Inflammatory macrophage treated with lipopolysaccharide for 1 hour (primary cell): ENCODE data around the gene UBE2J1.
"Not testable (repeated sequence)": the region's sequence is repeated elsewhere in the genome, so short reads cannot be mapped to it uniquely, and the experiment has no call there.

Source experiments
- DNase-seq, 2 donors: peaks; one replicate each; pipeline ENCODE4 v3.0.0-alpha.2; 2020 to 2022

UBE2J1 gene, protein sequence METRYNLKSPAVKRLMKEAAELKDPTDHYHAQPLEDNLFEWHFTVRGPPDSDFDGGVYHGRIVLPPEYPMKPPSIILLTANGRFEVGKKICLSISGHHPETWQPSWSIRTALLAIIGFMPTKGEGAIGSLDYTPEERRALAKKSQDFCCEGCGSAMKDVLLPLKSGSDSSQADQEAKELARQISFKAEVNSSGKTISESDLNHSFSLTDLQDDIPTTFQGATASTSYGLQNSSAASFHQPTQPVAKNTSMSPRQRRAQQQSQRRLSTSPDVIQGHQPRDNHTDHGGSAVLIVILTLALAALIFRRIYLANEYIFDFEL

DNA sequence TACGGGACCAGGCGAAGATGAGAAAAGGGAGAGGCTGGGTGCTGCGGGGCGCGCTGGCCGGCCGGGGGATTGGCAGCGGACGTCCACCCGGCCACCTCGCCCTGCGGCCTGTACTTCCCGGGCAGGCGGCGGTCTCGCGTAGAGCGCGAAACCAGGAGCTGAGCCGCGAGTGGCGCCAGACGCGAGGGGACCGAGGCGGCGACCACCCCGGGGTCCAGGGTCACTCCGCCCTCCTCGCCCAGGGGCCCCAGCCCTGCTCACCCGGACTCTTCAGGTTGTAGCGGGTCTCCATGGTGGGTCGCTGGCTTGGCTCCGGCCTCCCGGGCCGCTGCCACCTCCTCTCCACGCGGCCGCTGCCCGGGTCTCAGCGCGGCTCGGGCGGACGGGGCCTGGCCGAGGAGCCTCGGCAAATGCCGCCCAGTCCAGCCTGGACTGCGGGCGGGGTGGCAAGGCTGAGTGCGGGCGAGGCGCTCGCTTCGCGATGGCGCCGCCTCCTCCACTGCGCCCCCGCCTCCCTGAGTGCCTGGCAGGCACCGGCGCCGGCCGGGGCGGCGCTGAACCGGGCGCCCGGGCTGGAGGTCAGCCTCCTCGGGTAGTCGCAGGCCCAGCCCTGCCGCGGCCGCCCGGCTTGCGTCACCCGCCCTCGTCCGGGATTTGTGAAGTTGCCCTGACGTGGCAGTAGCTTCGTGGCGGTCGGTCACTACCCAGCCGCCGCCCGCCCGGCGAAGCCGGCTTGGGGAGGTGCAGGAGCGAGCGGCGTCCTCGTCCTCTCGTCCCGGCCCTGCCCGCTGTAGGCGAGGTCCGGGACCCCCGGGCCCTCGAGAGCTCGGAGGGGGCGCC, at the start of gene UBE2J1:
TSS of gene UBE2J1 (minus strand) at position 445 of the 840 bp plus-strand sequence. CDS start at position 292, 153 bp downstream.
- DNase-seq = peak; percentile 96

DNA sequence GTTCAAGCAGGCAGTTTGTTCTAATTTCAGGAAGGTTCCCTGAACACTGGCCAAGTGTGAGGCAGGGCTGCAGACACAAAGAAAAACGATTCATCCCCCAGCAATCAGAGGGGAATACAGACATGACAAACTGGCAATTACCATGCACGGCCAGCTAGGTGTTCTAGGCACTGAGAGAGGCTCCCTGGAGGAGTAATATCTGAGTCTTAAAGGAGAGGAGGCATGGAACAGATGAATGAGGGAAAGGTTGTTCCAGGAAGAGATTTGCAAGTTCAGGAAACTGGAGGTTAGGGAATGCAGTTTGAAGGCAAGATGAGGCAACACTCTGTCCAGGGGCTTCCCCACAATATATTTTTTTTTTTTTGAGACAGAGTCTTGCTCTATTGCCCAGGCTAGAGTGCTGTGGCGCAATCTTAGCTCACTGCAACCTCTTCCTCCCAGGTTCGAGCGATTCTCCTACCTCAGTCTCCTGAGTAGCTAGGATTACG, 48.4 kb upstream of the UBE2J1 start:
- peak in 1 of 2 donors; percentile 31 for DNase-seq

DNA sequence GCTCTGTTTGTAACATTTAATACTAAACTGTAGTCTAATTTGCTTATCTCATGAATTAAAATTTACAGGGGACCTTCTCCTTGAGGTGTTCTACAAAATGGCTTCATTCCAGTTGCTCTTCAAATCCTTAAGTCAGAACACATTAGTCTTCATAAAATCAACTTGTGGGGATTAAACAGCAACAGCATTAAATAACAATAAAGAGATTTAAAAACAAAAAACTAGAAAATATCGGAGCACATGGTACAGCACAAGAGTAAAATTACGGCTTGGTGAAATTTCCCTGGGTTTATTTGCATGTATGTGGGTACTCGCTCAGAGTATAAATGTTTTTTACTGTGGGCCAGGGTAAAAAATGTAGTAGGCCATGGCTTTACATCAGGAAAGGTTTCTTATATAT, 47.5 kb upstream of the UBE2J1 start:
- no peak for DNase-seq

DNA sequence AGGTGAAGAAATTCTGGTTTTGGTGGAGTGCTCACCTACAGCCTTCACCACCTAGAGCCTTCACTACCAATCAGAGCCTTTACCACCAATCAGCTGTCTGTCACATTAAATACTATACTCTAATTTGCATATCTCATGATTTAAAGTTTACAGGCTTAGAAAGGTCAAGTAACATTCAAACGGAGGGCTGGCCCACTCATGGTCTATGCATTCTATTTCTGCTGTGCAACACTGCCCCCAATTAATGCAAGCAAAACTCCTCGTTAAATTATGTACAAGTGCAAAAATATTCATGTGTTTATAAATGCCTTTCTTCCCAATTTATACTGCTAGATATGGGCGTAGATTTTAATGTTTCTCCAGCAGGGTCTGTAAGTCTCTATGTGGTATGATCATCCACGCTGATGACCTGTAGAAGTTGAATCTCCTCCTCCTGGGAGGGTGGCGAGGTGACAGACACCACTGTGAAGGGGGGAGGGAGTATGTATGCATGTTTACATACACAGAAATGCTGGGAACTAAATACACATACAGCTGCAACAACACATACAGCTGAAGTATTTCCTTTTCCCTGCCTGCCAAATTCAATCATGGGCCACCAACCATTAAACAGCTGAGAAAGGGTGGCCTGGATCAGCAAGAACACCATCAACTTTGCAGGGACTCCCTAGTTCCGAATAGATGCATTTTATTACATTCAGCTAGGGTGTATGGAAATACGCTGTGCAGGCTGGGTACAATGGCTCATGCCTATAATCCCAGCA, 46.4 kb upstream of the UBE2J1 start:
- DNase-seq = no peak

DNA sequence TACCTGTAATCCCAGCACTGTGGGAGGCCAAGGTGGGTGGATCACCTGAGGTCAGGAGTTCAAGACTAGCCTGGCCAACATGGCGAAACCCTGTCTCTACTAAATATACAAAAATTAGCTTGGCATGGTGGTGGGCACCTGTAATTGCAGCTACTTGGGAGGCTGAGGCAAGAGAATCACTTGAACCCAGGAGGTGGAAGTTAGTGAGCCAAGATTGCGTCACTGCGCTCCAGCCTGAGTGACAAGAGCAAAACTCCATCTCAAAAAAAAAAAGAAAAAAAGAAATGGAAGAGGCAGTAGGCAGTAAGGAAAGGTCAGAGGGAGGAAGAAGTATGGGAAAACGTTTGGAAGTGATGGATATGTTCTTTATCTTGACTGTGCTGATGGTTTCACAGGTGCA, 45.4 kb upstream of the UBE2J1 start:
- not testable (repeated sequence) for DNase-seq

DNA sequence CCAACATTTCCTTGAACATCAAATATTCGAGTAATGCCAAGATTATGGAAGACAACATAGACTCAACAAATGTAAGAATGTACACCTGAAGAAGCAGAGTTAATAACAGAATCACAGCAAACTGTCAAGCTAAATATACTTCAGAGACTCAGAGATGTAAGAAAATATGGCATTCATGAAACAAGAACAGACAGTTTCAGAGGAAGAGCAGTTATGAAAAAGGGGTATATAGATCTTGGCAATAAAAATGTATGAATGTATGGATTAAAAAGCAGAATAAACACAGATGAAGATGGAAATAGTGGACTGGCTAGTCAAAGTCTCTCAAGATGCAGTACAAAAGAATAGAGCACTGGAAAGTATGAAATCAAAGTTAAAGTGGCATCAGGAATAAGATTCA, 41.1 kb upstream of the UBE2J1 start:
- DNase-seq = no peak

DNA sequence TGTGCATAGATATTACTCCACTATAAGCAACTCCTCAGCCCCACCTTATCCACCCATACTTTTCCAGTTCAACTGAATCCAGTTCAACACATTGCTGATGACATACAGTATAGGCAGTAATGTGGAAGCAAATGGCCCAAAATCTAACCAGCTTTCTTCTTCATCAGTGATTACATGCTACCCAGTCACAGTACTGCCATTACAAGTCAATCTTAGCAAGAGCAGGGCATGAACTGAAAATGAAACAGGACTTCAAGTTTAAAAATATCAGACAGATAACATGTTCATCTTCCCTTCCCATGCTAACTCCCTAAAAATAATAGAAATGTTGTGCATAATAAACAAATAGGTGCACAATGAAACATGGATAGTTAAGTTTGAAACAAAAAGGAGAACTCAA, 40.3 kb upstream of the UBE2J1 start:
- no peak for DNase-seq

DNA sequence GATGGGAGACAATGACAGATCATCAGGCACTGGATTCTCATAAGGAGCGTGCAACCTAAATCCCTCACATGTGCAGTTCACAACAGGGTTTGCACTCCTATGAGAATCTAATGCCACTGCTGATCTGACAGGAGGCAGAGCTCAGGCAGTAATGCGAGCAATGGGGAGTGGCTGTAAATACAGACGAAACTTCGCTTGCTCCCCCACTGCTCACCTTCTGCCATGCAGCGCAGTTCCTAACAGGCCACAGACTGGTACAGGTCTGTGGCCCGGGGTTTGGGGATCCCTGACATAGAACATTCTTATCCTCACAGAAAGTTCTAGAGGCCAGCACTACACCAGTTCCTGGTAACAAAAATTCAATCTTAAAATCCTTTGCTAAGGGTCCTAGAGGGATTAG, 36.3 kb upstream of the UBE2J1 start:
- no peak for DNase-seq

DNA sequence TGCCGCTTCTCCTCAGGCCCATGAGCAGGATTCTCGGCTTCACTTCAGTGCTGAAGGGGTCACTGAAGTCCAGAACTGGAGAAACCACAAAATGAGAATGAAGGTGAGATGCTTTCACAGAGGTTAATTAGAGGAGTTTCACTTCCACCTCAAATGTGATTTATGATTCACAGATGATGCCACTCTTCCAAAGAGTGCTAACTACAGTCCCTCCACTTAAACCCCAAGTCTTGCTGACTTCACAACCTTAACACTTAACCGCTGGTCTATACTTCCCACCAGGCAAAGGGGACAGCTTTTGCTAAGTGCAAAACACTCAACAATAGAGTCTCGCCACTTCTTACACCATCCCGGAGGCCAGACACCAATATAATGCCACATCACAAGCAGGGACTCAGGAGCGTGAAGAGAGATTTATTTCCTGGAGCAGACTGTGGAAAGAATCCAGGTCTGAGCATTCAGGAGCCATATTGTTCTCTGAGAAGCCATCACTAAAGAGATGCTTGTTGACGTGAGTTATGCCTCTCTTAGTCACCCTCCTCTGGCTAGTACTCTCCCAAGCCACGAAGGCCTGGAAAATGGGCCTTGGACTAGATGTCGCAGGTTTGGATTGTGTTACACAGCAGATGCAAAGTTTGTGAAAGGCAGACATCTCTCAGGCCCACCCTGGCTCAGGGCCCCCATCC, 35.1 kb upstream of the UBE2J1 start:
- DNase-seq = no peak

DNA sequence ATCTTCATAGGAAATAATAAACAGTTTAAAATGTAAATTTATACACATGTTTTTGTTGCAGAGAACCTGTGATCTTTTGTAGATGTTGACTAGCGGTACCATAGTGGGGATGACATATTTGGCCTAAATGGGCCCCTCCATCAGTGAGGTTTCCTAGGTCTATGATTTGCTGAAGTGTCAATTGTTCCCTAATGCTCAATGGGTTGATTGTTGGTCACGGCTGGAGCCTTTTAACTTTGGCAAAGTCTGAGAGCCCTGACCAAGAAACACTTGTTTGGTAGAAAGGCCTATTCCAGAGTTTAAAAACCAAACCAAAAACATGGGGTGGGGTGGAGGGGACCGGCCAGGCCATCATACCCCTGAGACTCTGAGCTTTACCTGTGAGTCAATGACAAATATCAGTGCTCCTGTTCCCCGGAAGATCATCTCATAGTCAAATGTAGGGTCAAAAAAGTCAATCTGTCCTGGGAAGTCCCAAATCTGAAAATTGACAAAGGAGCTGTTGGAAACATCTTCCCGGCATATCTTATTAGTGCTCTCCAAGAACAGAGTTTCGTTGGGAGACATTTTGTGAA, 34.5 kb upstream of the UBE2J1 start:
- no peak for DNase-seq

DNA sequence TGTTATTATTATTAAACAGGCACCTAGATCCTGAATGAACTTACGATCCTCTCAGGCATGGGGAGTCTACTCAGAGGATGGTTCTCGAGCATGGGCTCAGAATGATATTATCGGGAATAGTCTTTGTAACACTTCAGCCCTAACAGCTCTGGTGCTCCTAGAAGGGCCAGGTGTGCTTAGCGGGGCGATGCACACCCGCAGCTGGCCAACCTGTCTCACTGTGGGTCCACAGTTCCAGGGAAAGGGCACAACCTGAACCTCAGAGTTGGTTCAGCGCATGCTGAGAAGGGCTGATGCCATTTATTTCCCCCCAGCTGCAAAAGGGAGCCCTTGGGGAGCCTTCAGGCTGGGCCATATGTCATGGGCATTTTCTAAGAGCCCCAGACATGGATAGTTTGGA, 33.3 kb upstream of the UBE2J1 start:
- DNase-seq = no peak

DNA sequence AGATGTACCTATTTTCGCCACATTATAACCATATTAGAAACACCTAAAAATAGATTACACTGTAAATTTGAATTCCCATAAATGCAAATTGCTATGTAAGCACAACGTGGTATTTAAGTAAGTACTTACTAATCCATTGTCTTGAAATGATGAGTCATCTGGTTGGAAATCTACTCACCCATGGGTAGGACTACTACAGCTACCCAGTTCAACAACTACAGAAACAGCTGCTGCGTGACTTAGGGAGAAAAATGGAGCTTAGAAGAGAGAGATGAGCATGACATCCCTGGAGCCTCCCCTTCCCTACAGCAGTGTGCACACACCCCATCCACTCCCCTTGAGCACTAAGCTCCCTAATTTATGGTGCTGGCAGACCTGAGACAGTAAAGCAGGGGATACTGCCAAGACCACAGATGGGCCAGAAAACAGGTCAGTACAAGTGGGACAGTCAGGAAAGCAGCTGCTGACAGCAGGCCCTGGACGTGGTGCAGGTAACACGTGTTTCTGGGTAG, 32.7 kb upstream of the UBE2J1 start:
- DNase-seq = no peak

DNA sequence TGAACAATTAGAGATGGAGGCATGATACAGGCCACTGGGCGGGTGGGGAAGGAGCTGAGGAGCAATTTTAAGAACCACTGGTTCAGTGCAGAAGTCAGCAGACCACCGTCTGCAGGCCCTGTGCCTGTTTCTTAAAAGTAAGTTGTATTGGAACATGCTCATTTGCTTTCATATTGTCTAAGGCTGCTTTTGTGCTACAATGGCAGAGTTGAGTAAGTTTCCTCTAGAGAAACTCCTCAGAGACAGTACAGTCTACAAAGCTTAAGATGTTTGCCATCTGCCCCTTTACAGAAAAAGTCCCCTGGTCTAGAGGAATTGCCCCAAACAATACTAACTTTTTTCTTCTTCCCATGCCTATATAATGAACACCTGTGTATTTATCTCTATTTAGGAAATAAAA, 28.5 kb upstream of the UBE2J1 start:
- DNase-seq = no peak

DNA sequence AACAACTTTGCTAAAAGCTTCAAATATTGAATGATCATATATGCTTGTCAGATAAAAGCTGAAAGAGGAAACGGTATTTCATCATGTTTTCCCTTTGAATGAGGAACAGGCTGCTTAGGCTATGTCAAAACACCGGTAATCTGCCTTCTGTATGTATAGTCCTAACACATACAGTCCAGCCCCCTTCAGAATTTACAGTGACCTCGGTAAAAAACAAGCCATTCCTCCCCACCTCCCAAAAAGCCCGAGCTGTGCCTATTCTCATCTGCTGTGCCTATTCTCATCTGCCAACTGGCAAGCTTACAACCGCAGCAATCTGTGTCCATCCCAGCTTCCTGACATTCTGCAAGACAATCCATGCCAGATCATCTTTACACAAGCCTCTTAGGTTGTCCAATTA, 26.8 kb upstream of the UBE2J1 start:
- peak; percentile 77 to 80 for DNase-seq

DNA sequence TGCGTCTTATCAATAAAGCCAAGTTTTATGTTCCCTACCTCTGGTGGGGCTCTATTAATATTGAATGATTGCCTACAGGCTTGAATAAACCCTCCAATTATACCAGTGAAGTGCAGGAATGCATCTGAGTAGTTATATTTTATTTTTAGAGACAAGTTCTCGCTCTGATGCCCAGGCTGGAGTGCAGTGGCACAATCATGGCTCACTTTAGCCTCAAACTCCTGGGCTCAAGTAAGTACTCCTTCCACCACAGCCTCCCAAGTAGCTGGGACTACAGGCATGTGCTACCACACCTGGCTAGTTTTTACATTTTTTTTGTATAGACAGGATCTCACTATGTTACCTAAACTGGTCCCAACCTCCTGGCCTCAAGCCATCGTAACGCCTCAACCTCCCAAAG, 26.1 kb upstream of the UBE2J1 start:
- no peak for DNase-seq

DNA sequence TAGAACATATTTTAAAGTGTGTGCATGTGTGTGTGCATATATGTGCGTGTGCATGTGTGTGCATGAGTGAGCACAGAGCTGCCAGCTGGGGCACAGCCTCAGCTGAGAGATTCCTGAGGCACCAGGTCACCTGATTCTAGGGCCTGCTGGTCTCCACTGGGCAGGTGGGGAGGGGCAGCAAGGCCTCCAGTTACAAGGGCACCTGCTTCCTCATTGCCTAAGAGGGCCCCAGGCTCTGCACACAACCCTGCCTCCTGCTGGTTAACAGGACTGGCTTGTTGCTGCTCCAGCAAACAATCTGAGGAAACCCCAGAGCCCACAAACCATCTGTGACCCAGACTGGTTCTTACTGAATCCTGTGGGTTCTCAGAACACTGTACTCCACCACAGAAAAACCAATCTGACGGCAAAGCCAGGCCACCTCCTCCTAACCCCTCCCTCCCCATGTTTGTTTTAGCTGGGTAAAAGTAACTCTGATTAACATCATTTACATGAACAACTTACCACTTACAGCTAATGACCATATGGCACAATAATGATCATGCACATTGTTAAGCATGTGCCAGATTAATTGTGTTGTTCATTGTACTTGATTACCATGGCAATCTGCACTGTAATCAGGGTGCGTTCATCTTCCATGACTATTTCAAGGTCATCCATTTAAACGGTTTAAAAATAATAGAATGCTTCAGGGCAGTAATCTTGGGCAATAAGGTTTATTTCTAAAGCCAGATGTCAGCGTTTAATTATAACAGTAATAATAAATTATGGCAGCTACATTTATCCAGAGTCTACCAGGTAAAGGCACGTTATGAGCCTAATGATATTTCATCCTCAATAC, 23.1 kb upstream of the UBE2J1 start:
- DNase-seq = peak; percentile 23 to 37

DNA sequence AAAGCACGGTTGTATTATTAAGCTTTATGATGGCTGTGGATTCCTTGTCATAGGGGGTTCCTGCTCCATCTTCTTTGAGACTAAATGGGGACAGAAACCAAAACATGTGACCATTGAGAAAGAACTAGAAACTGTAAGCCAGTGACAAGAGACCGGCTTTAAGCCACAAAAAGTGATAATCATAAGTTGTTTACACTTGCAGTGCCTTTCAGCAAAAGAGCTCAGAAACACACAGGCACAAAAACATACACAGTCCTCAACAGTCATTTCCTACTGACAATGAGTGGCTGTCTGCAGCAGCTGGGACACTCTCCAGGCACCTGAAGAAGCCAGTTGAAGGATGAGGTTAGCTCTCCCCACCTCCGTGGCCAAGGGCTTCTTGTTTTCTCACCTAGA, 20.0 kb upstream of the UBE2J1 start:
- no peak for DNase-seq

DNA sequence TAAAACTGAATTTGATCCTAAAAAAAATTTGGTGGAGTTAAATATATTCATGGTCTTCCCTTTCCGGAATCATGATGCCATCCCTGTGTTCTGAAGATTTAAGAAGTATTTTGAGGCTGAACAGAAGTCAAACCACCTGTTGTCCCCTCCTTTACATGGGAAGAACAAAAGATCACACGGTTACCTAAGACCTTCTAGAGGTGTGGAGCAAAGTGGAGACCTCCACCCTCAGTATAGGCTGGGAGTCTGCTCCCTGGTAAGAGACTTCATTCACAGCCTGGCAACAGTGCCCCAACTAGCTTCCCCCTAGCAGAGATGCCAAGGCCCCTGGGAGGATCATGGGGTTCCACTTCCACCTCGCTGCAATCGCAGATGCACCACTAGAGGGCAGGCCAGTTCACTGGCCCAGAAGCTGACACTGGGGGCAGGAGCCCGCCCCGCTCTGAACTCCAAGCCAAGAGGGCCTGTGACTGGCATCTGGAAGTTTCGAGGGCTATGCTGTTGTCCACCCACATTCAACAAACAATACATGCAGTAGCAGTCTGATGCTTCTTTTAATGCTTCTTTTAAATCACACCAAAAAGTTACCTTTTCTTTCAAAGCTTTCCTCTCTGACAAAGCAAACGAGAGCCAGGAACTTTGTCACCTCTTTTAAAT, 19.5 kb upstream of the UBE2J1 start:
- peak; percentile 73 to 95 for DNase-seq

DNA sequence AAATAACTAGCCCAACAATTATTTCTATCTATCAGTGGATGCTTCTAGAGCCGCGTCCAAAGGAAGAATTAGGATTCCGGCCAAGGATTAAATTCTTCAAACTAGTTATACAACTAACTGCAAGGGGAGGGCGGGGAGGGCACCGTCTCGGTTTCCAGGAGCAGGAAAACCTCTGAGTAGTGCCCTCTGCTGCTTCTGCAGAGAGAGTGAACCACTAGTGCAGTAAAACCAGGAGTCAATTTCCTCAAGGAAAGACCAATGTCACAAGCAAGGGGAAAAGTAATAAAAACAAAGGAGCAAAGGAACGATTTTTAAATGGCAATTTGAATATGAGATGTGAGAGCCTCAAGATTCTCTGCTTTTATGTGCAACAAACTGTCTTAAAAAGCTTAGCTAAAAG, 16.5 kb upstream of the UBE2J1 start:
- no peak for DNase-seq

DNA sequence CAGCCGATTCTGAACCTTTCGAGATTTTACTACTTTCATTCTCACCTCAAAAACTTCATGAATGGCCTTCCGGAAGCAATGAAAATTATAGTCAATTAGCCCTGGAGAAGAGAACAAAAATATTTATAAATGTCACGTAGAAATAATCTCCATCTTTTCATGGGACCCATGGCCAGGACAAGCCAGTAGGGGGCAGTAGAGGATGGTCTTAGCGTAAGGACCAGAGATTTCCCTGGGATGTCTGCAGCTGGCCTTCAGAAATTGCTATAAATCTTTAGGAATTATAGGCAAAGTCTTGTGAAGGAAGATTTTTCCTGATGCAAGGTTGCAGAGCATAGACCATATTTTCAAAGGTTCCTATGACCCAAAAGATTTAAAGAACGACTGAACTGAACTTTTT, 15.6 kb upstream of the UBE2J1 start:
- DNase-seq = peak in 1 of 2 donors; percentile 90

DNA sequence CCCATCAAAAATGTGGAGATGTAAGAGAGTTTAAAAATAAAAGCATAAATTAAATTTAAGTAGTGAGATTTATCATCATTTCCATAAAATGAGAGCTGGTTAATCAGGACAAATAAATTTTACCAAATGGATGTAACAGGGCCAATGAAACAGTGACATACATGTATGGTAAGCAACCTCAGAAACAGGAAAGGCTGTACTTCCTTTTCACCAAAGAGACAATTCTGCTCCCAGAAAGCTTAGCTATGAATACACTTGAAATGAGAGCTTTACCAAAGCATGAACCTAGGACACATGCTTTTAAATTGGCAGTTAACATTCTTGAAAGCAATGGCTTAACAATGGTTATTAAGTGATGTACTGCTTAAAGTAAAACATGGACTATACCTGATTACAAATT, 12.1 kb upstream of the UBE2J1 start:
- DNase-seq = no peak
